ENCODE results near the gene ITGA3.
"Not testable (repeated sequence)": the region's sequence is repeated elsewhere in the genome, so short reads cannot be mapped to it uniquely, and the experiment has no call there.

The ITGA3 gene

DNA sequence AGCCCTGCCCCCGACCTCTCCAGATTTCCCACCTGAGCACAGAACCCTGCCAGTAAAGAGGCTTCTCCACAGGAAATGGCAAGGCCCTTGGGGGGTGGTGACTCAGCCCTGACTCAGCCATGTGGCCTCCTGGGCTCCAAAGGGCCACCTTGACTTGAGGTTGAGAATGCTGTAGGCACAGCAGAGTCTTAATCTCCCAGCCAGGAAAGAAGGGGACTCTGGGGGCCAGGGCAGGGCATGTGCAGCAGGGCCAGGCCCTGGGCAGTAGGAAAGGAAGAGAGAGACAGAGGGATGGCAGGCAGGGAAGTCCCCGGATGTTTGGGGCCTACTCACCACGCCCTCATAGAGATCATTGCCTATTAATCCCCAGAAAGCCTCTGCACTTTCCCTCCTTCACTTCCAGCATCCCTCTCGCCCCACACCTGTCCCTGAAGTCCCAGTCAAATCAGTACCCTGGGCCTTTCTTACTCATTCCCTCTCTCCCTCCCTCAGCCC lies 4.8 kb upstream of the ITGA3 start:
- no peak overlapping the region for H3K4me3 ChIP-seq (ENCODE audit: low read depth, low read length)

DNA sequence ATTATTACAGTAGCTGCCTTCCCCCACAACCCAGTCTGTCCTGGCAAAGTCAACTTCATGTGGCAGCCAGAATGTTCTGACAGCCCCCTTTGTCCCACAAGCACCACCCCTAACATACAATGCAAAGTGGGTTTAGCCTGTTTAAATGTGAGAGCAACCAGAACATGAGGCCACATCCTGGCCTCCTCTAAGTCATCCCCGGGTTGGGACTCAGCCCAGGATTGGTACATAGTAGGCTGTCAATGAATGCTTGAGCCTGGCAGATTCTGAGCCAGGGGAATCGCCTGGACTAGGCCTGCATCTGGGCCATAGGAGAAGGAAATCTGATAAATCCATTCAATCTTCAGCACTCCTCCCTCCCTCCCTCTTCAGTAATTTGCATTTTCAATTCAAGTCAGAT lies 4.3 kb upstream of the ITGA3 start:
- no peak overlapping the region for H3K4me3 ChIP-seq (ENCODE audit: low read depth, low read length)

DNA sequence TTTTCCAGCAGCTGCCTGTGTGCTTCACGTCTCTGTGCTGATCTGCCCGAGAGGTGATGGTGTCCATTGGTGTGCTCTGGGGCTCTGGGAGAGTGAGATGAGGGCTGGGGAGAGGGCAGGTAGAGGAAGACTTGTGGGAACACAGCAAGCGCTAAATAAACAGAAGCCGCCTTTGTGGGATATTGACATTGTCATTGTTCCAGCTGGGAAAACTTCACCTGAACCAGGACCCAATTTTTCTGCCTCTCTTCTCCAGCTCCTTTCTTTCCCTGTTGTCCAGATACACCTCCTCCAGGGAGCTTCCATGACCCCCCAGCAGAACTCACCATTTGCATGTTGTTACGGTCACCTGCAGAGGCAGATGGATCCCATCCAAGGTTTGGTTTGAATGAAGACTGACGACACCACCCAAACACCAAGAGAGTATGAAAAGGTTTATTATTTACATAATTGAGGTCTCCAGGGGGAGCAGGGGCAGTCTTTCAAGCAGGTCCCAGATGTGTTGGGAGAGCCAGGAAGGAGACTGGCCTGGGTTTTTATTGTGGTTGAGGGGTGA lies 3.6 kb upstream of the ITGA3 start:
- no peak overlapping the region for H3K4me3 ChIP-seq (ENCODE audit: low read depth, low read length)

DNA sequence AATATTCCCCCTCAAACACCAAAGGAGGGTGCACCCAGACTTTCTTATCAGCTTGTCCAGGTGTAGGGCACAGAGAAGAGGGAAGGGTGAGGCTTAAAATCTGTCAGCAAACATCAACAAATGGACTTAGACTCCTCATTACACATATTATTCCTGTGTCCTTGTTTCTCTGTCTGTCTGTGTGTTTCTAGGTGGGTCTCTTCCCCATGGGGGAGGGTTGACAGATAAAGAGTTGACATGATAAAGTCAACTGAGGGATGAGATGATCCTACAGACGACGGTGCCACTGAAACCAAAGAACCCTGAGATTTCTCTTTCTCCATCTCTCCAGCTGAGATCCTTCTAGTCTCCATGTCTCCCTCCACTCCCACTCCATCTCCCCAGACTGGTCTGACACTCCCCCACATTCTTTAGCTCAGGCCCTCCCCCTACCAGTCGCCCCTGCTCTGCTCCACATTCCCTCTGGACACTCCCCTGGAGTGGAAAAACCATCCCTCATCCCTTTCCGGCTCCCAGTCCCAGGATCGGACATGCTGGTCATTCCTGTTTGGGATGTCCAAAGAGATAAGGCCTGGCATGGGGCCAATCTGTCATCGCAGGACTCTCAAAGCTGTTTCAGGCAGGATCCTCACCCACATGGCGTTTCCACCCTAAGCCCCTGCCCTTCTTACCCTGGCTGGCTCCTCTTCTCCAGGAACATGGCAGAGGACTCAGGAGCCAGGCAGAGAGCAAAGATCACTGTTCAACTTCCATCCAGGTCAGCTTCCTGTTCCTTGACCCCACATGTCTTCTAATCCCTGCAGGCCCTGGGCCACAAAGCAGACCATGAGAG lies 2.9 kb upstream of the ITGA3 start:
- H3K4me3 ChIP-seq (ENCODE audit: low read depth, low read length): no peak overlapping the region

DNA sequence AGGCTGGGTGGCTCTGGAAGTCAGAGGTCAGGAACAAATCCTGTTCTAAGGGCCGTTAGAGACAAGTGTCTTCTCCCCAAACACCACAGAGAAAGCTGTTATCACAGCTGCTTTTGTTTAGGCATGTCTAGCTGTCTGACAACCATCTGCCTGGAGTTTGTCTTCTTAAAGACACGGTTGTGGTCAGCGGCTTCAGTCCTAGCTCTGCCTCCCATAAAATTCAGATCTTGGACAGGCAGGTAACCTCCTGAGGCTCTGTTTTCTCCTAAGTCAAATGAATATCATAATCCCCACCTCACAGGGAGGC lies 2.3 kb upstream of the ITGA3 start:
- no peak overlapping the region for H3K4me3 ChIP-seq (ENCODE audit: low read depth, low read length)

DNA sequence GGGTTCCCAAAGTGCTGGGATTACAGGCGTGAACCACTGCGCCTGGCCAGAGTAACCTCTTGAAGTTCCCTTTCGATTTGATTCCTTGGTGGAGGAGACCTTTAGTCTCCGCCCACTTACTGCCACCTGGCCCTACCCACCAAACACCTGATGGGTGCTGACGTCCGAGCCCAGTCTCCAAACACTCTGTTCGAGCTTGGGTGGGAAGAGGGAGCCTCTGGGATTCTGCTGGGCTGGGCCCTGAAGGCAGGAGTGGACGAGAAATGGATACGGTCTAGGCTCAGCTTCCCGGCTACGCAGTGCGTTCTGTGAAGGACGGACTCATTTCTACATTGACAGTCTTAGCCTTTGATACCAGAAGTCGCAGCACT lies 870 bp upstream of the ITGA3 start:
- H3K4me3 ChIP-seq (ENCODE audit: low read depth, low read length): peak overlapping the region; percentile 13

DNA sequence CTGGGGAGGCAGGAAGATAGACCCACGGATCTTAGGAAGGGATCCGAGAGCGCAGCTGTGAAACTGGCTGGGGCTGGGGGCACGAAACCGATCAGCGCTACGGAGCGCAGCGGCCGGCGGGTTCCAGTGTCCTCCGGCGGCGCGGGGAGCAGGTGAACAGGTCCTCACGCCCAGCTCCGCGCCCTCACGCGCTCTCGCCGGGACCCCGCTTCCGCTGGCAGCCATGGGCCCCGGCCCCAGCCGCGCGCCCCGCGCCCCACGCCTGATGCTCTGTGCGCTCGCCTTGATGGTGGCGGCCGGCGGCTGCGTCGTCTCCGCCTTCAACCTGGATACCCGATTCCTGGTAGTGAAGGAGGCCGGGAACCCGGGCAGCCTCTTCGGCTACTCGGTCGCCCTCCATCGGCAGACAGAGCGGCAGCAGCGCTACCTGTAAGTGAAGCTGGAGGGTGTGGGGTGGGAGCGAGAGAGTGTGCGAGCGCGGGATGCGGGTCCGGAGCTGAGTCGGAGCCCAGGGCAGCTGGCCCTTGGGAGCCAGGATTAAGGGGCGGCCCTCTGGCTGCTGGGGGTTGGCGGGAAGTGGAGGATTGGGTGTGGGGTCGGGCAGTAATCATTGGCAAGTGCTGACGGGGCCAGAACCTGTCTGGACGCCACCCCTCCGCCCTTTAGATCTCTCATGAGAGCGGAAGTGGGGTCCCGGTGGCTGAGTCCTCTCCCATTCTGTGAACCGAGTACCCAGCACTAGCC lies 479 bp downstream of the ITGA3 start:
- peak overlapping the region; percentile 78 for H3K4me3 ChIP-seq (ENCODE audit: low read depth, low read length)

DNA sequence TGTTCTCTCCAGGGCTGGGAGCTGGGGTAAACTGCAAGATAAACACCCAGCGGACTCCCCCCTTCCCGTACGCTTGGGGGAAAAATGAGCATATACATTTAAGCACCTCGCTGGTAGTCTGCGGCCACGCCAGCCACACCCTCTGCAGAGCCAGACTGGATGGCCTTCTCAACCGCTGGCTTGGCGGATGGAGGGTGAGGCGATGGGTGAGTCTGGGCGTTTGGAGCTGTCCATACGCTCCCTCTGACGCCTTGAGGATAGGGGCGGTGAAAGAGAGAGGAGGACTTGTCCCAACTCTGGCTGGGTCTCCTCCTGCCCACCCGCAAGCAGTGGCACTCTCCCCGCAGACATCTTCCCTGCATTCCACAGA lies 1.0 kb downstream of the ITGA3 start:
- peak overlapping the region; percentile 78 for H3K4me3 ChIP-seq (ENCODE audit: low read depth, low read length)

DNA sequence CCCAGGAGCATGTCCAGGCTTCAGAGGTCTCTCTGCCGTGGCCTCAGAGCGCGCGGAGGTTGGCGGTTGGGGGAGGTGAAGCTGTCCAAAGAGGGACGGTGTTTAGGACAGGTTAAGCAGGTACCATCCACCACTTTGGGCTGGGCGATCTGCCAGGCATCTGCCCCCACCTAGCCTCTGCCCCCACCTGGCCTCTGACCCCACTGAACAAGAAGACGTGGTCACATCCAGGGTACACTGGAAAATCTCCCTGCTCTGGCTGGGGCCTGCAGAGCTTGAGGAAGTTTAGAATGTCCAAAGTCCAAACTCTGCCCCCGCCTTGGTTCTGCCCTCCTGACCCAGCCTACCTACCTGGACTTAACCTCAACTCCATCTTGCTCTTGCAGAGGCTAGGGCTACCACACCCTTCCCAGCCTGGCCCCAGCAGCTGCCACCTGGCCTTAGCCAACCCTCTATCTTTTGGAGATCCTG lies 1.6 kb downstream of the ITGA3 start:
- H3K4me3 ChIP-seq (ENCODE audit: low read depth, low read length): no peak overlapping the region

DNA sequence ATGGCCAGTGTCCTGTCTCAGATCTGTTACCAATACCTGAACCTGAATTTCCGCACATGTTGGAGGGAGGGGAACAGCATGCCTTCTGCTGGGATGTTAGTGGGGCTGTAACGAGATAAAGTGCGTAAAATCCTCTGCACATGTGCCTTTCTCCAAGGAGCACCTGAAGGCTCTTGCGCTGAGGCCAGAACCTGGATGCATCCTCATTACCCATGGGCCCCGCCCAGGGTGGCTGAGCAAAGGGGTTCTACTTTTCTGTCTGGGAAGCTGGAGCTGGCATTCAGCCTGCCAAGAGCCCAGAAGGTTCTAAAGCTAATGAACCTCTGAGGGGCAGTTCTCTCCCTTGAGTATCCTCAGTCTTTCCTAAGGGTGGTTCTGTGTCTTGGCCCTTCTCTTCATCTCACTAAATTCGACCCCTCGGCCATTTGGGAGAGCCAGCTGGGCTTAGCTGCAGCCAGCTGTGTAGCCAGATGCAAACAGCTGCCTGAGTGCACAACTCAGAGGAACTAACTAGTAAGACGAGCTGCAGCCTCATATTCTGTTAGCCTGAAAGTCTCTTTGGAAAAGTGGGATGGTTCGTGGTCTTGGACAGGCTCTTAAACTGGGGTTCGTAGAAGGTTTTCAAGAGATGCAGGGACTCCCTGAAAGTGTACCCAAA lies 2.5 kb downstream of the ITGA3 start:
- H3K4me3 ChIP-seq (ENCODE audit: low read depth, low read length): no peak overlapping the region

DNA sequence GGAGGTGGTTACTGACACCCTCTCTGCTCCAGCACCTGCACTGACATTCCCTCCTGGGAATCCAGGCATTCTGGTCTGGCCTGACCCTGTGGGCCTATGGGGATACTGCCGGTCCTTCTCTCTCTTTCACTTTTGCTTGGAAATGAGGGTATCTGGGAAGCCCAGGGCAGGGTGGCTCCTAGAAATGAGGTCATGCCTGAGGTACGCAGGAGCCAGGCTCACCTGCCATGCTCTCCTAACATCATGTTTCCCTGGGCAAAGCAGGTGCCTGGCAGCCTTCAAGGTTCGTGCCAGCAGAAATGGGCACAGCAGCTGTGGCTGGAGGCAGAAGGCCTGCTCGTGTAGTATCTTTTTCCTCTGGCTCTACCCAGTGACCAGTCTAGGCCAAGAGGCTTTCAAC lies 3.3 kb downstream of the ITGA3 start:
- H3K4me3 ChIP-seq (ENCODE audit: low read depth, low read length): no peak overlapping the region

DNA sequence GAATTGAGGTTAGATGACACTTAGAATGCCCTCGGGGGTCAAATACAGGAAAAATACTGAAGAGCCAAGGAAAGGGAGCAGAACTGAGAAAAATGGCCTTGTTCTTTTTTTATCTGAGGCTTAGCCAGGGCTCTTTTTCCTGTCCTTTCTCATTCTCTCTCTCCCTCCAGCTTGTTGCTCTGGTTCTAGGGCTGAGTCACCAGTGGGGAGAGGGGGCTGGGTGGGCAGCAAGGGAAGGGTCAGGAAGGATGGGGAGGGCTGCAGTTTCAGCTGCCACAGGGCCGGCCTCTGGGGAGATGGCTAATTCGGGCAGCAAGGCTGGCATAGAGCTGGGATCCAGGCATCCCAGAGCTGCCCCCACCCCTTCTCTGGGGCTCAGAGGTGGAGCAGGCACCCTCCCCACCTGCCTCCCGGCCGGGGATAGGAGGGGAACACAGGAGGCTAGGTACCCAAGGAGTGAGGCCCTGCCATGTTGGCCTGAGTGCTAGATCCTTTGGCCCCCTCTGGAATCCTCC lies 3.9 kb downstream of the ITGA3 start:
- H3K4me3 ChIP-seq (ENCODE audit: low read depth, low read length): no peak overlapping the region

DNA sequence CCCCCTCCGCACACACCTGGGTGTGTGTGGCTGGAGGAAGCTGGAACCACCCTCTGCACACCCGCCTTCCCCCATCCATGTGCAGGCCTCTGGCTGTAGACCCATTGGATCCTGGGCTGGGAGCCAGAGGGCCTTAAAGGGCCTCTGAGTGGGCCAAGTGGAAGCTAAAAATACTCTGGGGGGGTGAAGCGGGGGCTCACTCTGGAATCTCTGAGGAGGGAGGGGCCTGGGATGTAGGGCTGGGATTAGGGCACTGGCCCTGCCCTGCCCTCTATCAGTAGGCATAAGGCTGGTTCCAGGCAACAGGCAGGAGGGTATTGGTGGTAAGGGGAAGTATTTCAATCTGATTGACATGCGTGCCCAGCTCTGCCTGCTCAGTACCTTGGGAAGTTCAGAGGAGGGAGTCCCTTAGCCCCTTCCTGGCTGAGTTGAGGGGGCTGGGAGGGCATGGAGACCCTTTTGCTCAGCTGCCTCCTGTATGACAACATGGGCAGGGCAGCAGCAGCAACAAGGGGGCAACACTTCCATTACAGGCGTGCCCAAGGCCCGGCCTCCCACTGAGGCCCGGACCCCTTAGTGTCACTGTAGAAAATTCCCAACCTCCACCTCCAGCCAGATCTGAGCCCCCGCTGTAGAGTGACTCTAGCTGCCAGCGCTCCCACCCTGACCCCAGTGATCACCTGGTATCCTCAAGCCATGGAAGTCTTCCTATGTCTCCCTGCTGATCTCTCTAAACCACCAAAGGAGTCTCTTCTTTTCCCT lies 5.2 kb downstream of the ITGA3 start:
- H3K4me3 ChIP-seq (ENCODE audit: low read depth, low read length): no peak overlapping the region

DNA sequence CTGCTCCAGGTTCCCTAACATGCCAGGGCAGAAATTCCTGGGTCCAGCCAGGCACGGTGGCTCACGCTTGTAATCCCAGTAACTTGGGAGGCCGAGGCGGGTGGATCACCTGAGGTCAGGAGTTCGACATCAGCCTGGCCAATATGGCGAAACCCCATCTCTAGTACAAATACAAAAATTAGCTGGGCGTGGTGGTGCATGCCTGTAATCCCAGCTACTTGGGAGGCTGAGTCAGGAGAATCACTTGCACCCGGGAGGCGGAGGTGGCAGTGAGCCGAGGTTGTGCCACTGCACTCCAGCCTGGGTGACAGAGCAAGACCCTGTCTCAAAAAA lies 5.8 kb downstream of the ITGA3 start:
- not testable (repeated sequence) for H3K4me3 ChIP-seq (ENCODE audit: low read depth, low read length)

DNA sequence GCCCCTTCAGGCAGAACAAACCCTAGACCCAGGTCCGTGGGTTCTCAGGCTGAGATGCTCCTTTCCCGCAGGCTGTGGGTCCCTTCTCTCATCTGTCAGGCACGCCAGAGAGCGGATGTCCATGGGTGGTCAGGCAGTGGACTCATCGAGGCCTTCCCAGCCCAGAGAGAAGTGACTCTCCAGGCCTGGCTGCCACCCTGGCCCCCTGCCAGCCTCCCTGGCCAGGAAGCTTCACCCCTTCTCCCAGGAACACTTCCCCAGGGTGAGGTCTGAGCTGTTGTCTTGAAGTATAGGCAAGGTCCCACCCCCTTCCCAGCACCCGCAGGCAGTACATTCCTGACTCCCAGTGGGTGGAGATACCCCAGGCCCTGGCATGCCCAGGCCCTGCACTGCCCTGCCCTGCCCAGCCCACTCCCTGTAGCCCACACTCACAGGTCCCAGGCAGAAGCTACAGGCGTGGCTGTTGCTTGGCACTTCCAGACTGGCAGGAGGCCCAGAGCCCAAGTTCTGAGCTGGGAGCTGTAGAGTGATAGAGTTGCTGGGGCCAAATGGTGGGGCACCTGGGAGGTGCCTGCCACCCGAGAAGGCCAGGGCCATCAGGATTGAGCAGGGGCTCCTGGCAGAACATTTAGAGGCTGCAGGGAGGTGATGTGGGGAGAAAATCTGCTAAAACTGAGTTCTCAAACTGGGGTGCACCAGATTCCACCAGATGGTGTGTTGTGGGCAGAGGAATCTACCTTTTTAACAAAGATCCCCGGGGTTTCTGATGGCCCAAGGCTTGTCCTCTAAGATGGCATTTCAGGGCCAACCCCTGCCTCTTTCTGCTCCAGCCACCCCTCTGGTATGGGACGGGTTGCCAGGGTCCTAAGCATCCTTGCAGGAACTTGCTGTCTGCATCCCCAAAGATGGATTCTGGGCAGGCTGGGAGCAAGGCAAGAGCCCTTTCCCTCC lies 6.7 kb downstream of the ITGA3 start:
- H3K4me3 ChIP-seq (ENCODE audit: low read depth, low read length): no peak overlapping the region

DNA sequence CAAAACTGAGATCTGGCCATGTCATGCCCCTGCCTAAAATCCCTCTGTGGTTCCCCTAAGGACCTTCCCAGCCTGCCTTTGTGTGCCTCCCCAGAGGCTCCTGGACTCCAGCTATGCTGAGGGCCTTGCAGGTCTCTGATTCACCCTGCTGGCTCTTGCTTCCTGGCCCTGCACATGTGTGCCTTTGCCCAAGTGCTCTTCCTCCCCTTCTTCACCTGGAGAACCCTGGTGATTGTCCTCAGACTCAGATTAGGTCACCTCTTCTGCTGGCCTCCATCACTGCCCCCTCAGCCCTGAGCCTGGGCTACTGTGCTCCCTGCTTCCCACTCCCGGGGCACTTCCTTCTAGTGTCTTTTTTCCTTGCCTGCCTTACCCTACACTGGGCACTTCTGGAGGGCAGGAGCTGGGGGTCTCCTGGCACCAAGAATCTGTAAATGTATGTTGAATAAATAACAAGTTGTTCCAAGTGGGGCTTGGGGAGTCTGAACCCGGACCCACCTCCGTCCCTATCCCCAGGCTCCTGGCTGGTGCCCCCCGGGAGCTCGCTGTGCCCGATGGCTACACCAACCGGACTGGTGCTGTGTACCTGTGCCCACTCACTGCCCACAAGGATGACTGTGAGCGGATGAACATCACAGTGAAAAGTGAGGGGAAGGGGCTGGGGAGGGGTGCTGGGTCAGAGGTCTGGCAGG lies 7.8 kb downstream of the ITGA3 start:
- no peak overlapping the region for H3K4me3 ChIP-seq (ENCODE audit: low read depth, low read length)

DNA sequence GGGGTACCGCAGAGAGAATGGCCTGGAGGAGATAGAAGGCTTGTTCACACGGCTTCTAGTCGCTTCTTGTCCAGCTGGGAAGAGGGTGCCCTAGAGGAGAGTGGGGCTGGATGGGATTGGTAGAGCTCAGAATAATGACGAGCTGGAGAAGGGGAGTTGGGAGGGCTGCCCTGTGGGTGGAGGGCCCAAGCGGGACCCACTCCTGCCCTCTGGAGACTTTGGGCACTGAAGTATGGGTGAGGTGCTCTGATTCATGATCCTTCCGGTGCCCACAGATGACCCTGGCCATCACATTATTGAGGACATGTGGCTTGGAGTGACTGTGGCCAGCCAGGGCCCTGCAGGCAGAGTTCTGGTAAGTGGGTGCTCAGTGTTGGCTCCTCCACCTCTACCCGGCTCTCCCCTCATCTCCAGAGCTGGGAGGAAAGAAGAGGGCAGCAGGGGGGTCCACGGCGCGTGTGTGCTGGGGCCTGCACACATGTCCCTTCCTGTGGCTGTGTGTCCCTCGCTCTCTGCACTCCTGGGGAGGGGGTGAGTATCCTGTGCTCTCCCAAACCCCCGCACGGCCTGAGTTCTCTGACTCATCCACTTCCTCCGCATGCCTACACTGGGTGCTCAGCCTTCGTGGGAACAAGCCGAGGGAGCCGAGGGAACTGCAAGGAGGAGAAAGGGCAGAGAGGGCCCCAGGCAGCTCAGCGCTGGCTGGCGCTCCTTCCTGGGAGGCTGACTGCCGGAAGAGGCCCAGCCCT lies 8.5 kb downstream of the ITGA3 start:
- no peak overlapping the region for H3K4me3 ChIP-seq (ENCODE audit: low read depth, low read length)

DNA sequence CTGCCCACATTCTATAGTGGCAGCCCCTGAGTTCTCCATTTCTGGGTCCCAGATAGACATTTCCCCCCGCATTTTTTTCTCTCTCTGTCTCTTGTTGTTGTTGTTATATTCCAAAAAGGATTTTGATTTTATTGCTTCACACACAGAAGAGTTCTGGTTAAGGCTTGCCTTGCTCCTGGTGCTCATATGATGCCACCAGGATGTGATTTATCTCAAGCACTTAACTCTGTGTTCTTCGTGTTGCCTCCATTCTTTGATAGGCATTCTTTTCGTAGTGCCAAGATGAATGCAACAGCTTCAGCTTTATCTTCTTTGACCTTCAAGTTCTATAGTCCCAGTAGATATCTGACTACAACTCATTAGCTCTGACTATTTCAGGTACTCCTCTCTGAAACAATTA lies 9.1 kb downstream of the ITGA3 start:
- no peak overlapping the region for H3K4me3 ChIP-seq (ENCODE audit: low read depth, low read length)

Data from iPS-11a (cell line).